ENCODE data around the gene QPCTL. TPM values are rescaled to one million over a fixed set of nuclear protein-coding genes. Genes with fewer than 3 reads are reported as not detected.
"Not testable (repeated sequence)": the region's sequence is repeated elsewhere in the genome, so short reads cannot be mapped to it uniquely, and the experiment has no call there.

QPCTL gene
- total RNA-seq, 2 experiments from 2014 or later = 9.3 to 9.7 TPM

GRCh38 chr19:45745606-45746005, 53.1 kb downstream of the QPCTL start:
- no peak overlapping the region for H3K27ac Mint-ChIP-seq
- H3K4me3 Mint-ChIP-seq = no peak overlapping the region
- POLR2A ChIA-PET = no interaction called here
- H3K36me3 Mint-ChIP-seq = no peaks in the 10 kb centered on the region
- DNase-seq = no peak
- ATAC-seq (ENCODE audit: low read depth) = no peak
- H3K9me3 Mint-ChIP-seq = no peaks in the 10 kb centered on the region
- H3K4me1 Mint-ChIP-seq = no peaks in the 10 kb centered on the region
- H3K27me3 Mint-ChIP-seq = peaks cover 26% of the 10 kb centered on the region

- H3K27ac Mint-ChIP-seq = no peak overlapping the region
- H3K9me3 Mint-ChIP-seq = no peaks in the 10 kb centered on the region
- H3K27me3 Mint-ChIP-seq = peaks cover 28% of the 10 kb centered on the region
- POLR2A ChIA-PET = no interaction called here
- H3K4me1 Mint-ChIP-seq = no peaks in the 10 kb centered on the region
- H3K36me3 Mint-ChIP-seq = no peaks in the 10 kb centered on the region
- no peak for ATAC-seq (ENCODE audit: low read depth)
- no peak overlapping the region for H3K4me3 Mint-ChIP-seq
- no peak for DNase-seq
Observed at GRCh38 chr19:45746866-45747265, 54.4 kb downstream of the QPCTL start.

GRCh38 chr19:45747513-45747912, 55.0 kb downstream of the QPCTL start:
- Mint-ChIP-seq H3K36me3 (no peaks in the 10 kb centered on the region), H3K27ac (no peak overlapping the region), H3K4me3 (no peak overlapping the region), H3K4me1 (no peaks in the 10 kb centered on the region), H3K27me3 (peaks cover 25% of the 10 kb centered on the region), H3K9me3 (no peaks in the 10 kb centered on the region)
- DNase-seq (no peak), ATAC-seq (ENCODE audit: low read depth) (no peak)
- POLR2A ChIA-PET = no interaction called here

DNA sequence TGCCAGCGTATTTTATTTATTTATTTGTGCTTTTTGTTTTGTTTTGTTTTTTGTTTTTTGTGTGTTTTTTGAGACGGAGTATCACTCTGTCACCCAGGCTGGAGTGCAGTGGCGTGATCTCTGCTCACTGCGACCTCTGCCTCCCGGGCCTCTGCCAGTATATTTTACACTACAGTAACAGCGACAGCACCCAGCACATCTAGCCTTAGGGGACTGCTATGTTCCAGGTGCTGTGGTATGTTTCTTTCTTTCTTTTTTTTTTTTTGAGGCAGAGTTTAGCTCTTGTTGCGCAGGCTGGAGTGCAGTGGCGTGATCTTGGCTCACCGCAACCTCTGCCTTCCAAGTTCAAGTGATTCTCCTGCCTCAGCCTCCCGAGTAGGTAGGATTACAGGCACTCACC, 59.0 kb downstream of the QPCTL start:
- H3K9me3 Mint-ChIP-seq; H3K27ac Mint-ChIP-seq; H3K4me3 Mint-ChIP-seq; DNase-seq; POLR2A ChIA-PET; ATAC-seq (ENCODE audit: low read depth); H3K36me3 Mint-ChIP-seq; H3K4me1 Mint-ChIP-seq: not testable (repeated sequence)
- H3K27me3 Mint-ChIP-seq = peaks cover 11% of the 10 kb centered on the region

DNA sequence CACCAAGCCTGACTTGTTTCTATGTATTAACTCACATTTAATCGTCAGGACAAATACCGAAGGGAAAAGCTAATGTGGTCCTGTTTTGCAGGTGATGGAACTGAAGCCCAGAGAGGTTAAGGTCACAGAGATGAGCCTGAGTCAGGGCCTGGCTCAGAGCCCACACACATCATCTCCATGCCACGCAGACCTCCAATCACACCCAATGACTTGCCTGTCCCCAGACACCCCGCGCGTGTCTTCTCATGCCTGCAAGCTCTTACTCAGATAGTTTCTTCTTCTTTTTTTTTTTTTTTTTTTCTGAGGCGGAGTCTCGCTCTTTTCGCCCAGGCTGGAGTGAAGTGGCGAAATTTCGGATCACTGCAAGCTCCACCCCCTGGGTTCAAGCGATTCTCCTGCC, 60.2 kb downstream of the QPCTL start:
- Mint-ChIP-seq H3K27ac (no peak overlapping the region), H3K27me3 (peaks cover 4% of the 10 kb centered on the region), H3K4me3 (no peak overlapping the region), H3K4me1 (no peaks in the 10 kb centered on the region), H3K9me3 (no peaks in the 10 kb centered on the region), H3K36me3 (no peaks in the 10 kb centered on the region)
- POLR2A ChIA-PET = interaction anchor here (0.6 kb wide), 1 partner anchor 367 kb away, joined by 3 read pairs; no protein-coding TSS in a partner anchor
- DNase-seq (no peak), ATAC-seq (ENCODE audit: low read depth) (no peak)

DNA sequence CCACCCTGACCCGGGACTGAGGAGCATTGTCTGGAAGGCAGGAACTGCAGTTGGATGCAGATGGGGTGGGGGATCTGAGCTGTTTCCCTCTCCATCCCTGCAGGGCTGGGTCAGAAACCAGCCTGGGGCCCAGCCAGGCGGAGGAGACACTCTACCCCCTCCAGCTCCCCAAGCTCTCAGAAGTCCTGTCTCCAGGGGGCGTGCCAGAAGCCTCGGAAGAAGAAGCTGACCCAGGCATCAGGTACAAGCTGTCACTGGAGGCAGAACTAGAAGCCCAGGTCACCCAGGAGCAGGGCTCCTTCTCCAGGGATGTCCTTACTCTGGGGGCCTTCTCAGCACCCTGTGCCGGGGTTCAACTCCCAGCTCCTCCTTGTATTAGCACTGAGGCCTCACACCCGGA, 61.1 kb downstream of the QPCTL start:
- H3K27me3 Mint-ChIP-seq = peaks cover 2% of the 10 kb centered on the region
- no peaks in the 10 kb centered on the region for H3K36me3 Mint-ChIP-seq
- H3K27ac Mint-ChIP-seq = no peak overlapping the region
- ATAC-seq (ENCODE audit: low read depth) = no peak
- no peak overlapping the region for H3K4me3 Mint-ChIP-seq
- no peaks in the 10 kb centered on the region for H3K4me1 Mint-ChIP-seq
- POLR2A ChIA-PET = no interaction called here
- no peak for DNase-seq
- no peaks in the 10 kb centered on the region for H3K9me3 Mint-ChIP-seq

Small RNA genes within 50 kb of the gene (microRNA-seq; reads per million reads assigned to microRNA genes)
- not detected for gene MIR642A
- not detected for gene MIR642B

Other genes starting within 250 kb of the QPCTL start
- gene FOSB, start 224.7 kb upstream of the QPCTL start, total RNA-seq = 10 to 100 TPM; 68.7 to 69.4 TPM
- 1 to 10 TPM; 3.0 to 3.3 TPM for gene RTN2, start 195.6 kb upstream of the QPCTL start, total RNA-seq
- 1 to 10 TPM; 5.8 to 6.1 TPM for gene PPM1N, start 194.2 kb upstream of the QPCTL start, total RNA-seq
- gene VASP, start 185.2 kb upstream of the QPCTL start, total RNA-seq = 100 to 1,000 TPM; 166 to 180 TPM
- 10 to 100 TPM; 10.6 to 11.8 TPM for gene OPA3, start 107.9 kb upstream of the QPCTL start, total RNA-seq
- gene GPR4, start 90.5 kb upstream of the QPCTL start, total RNA-seq = not detected
- 10 to 100 TPM; 93.1 to 94.2 TPM for gene EML2, start 53.3 kb upstream of the QPCTL start, total RNA-seq
- gene GIPR, start 24.4 kb upstream of the QPCTL start, total RNA-seq = 10 to 100 TPM; 18.4 to 19.3 TPM
- gene SNRPD2, start 713 bp upstream of the QPCTL start, total RNA-seq = 100 to 1,000 TPM; 520 to 523 TPM
- 10 to 100 TPM; 29.9 to 35.5 TPM for gene FBXO46, start 38.2 kb downstream of the QPCTL start, total RNA-seq
- gene MEIOSIN, start 40.8 kb downstream of the QPCTL start, total RNA-seq = not detected
- gene SIX5, start 76.6 kb downstream of the QPCTL start, total RNA-seq = 1 to 10 TPM; 1.8 to 2.5 TPM
- 10 to 100 TPM; 26.4 to 32.2 TPM for gene DMPK, start 89.8 kb downstream of the QPCTL start, total RNA-seq
- gene DMWD, start 100.2 kb downstream of the QPCTL start, total RNA-seq = 10 to 100 TPM; 47.0 to 50.6 TPM
- gene RSPH6A, start 122.6 kb downstream of the QPCTL start, total RNA-seq = under 1 TPM; 0.30 to 0.40 TPM
- gene SYMPK, start 170.5 kb downstream of the QPCTL start, total RNA-seq = 100 to 1,000 TPM; 100 to 113 TPM
- gene FOXA3, start 171.7 kb downstream of the QPCTL start, total RNA-seq = not detected
- 10 to 100 TPM; 20.9 to 23.9 TPM for gene IRF2BP1, start 193.5 kb downstream of the QPCTL start, total RNA-seq
- 10 to 100 TPM; 12.0 to 12.5 TPM for gene MYPOP, start 209.9 kb downstream of the QPCTL start, total RNA-seq
- gene NANOS2, start 222.1 kb downstream of the QPCTL start, total RNA-seq = not detected

Measured in activated naive CD8-positive, alpha-beta T cell treated with anti-CD3 and anti-CD28 coated beads, Interleukin-2, amount 10 ng/mL, durations not matched to agents 7 days and 5 days (primary cell).